ENCODE data around the gene OR1J1.

- TF ChIP-seq, protein P1, sequence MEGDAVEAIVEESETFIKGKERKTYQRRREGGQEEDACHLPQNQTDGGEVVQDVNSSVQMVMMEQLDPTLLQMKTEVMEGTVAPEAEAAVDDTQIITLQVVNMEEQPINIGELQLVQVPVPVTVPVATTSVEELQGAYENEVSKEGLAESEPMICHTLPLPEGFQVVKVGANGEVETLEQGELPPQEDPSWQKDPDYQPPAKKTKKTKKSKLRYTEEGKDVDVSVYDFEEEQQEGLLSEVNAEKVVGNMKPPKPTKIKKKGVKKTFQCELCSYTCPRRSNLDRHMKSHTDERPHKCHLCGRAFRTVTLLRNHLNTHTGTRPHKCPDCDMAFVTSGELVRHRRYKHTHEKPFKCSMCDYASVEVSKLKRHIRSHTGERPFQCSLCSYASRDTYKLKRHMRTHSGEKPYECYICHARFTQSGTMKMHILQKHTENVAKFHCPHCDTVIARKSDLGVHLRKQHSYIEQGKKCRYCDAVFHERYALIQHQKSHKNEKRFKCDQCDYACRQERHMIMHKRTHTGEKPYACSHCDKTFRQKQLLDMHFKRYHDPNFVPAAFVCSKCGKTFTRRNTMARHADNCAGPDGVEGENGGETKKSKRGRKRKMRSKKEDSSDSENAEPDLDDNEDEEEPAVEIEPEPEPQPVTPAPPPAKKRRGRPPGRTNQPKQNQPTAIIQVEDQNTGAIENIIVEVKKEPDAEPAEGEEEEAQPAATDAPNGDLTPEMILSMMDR (IDR thresholded peaks at IDR 0.05) = no peak
- no peak for TF ChIP-seq EZH2 (IDR thresholded peaks at IDR 0.05)
These were observed at the start of gene OR1J1 for GRCh38 chr9:122477826-122478225.
